GM19193 (cell line): ENCODE data around the gene NT5M.

Experiments
- POLR2A ChIP-seq: IDR thresholded peaks from 4 replicates; pipeline ENCODE4 v1.6.1; 2011; ENCODE audit not compliant: insufficient read depth, insufficient read length; ENCODE audit errors: extremely low read depth

Gene NT5M

GRCh38 chr17:17321356-17322025 is 18.3 kb downstream of the NT5M start:
- no peak for TF ChIP-seq POLR2A

- TF ChIP-seq POLR2A = no peak
These were observed 19.6 kb downstream of the NT5M start for GRCh38 chr17:17322516-17323510.

- no peak for TF ChIP-seq POLR2A
These were observed 21.4 kb downstream of the NT5M start for GRCh38 chr17:17324616-17325015.

GRCh38 chr17:17325228-17325627 is 22.1 kb downstream of the NT5M start:
- no peak for TF ChIP-seq POLR2A

GRCh38 chr17:17325816-17326215 is 22.6 kb downstream of the NT5M start:
- TF ChIP-seq POLR2A = no peak

- TF ChIP-seq POLR2A = no peak
These were observed 23.2 kb downstream of the NT5M start for GRCh38 chr17:17326275-17326875.

GRCh38 chr17:17328251-17328650 is 25.1 kb downstream of the NT5M start:
- TF ChIP-seq POLR2A = no peak

- no peak for TF ChIP-seq POLR2A
These were observed 38.3 kb downstream of the NT5M start for GRCh38 chr17:17341452-17341851.

GRCh38 chr17:17342242-17342945 is 39.2 kb downstream of the NT5M start:
- TF ChIP-seq POLR2A = no peak

- no peak for TF ChIP-seq POLR2A
These were observed 40.1 kb downstream of the NT5M start for GRCh38 chr17:17343160-17343735.

- TF ChIP-seq POLR2A = no peak
These were observed 40.8 kb downstream of the NT5M start for GRCh38 chr17:17343896-17344506.

- no peak for TF ChIP-seq POLR2A
These were observed 41.5 kb downstream of the NT5M start for GRCh38 chr17:17344507-17345293.

GRCh38 chr17:17345294-17345597 is 42.1 kb downstream of the NT5M start:
- TF ChIP-seq POLR2A = no peak
